ENCODE results near the gene VPS16. TPM values are rescaled to one million over a fixed set of nuclear protein-coding genes. Genes with fewer than 3 reads are reported as not detected.

VPS16 gene
- total RNA-seq, 1 donor, result 32.0 TPM

- H3K4me3 ChIP-seq (ENCODE audit: low read depth, low read length), result no peak overlapping the region
- TF ChIP-seq CTCF (IDR thresholded peaks at IDR 0.05; ENCODE audit: insufficient read depth, low read length), result no peak
- DNase-seq (ENCODE audit: low read depth), result peak; percentile 6
These were observed 70.7 kb downstream of the VPS16 start for GRCh38 chr20:2911200-2911599.

GRCh38 chr20:2914160-2914559, 73.6 kb downstream of the VPS16 start:
- DNase-seq (ENCODE audit: low read depth), result no peak
- TF ChIP-seq CTCF (IDR thresholded peaks at IDR 0.05; ENCODE audit: insufficient read depth, low read length), result no peak
- no peak overlapping the region for H3K4me3 ChIP-seq (ENCODE audit: low read depth, low read length)

Other genes starting within 250 kb of the VPS16 start
- gene NOP56, start 188.1 kb upstream of the VPS16 start, total RNA-seq (ENCODE audit: low replicate concordance), result 106 and 263 TPM in 2 replicates
- gene IDH3B, start 176.5 kb upstream of the VPS16 start, total RNA-seq (ENCODE audit: low replicate concordance), result 64.3 and 71.3 TPM in 2 replicates
- gene EBF4, start 148.0 kb upstream of the VPS16 start, total RNA-seq (ENCODE audit: low replicate concordance), result 0.09 and 2.6 TPM in 2 replicates
- gene CPXM1, start 40.1 kb upstream of the VPS16 start, total RNA-seq (ENCODE audit: low replicate concordance), result 3.8 and 48.5 TPM in 2 replicates
- gene C20orf141, start 25.8 kb upstream of the VPS16 start, total RNA-seq (ENCODE audit: low replicate concordance), result not detected in 2 replicates
- gene TMEM239, start 24.4 kb upstream of the VPS16 start, total RNA-seq (ENCODE audit: low replicate concordance), result 0.09 TPM in 1 of 2 replicates, not detected in the other
- 21.1 and 31.0 TPM in 2 replicates for gene PCED1A, start 90 bp upstream of the VPS16 start, total RNA-seq (ENCODE audit: low replicate concordance)
- 10.5 and 75.1 TPM in 2 replicates for gene PTPRA, start 32.7 kb downstream of the VPS16 start, total RNA-seq (ENCODE audit: low replicate concordance)
- gene GNRH2, start 202.9 kb downstream of the VPS16 start, total RNA-seq (ENCODE audit: low replicate concordance), result not detected in 2 replicates
- gene MRPS26, start 205.3 kb downstream of the VPS16 start, total RNA-seq (ENCODE audit: low replicate concordance), result 19.1 and 52.3 TPM in 2 replicates
- gene OXT, start 230.9 kb downstream of the VPS16 start, total RNA-seq (ENCODE audit: low replicate concordance), result not detected in 2 replicates
- not detected in 2 replicates for gene AVP, start 244.0 kb downstream of the VPS16 start, total RNA-seq (ENCODE audit: low replicate concordance)